GM19397 (cell line): Measurements from ENCODE around the gene UQCRC2.
"Not testable (repeated sequence)": the region's sequence is repeated elsewhere in the genome, so short reads cannot be mapped to it uniquely, and the experiment has no call there.

Experiments
- ATAC-seq: cut with Tn5 transposase; IDR thresholded peaks from one replicate; pipeline ENCODE4 v1.9.1; 2021; ENCODE audit warnings: mild to moderate bottlenecking, moderate library complexity; ENCODE audit not compliant: unreplicated experiment

Gene UQCRC2

DNA sequence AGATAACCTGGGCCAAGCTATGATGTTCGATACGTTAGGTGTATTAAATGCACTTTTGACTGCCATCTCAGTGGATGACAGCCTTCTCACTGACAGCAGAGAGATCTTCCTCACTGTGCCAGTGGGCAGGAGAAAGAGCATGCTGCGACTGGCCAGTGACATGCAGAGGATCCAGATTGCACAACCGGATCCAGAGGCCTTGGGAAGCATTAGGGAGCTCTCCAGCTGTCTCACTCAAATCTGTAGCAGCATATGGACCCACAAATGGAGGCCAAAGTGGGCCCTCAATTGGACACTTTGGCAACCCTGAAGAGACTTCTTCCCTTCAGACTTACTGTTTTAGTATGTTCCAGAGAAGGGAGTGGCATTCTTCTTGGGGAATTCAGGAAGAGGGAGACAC, 26.9 kb downstream of the UQCRC2 start:
- no peak for ATAC-seq

DNA sequence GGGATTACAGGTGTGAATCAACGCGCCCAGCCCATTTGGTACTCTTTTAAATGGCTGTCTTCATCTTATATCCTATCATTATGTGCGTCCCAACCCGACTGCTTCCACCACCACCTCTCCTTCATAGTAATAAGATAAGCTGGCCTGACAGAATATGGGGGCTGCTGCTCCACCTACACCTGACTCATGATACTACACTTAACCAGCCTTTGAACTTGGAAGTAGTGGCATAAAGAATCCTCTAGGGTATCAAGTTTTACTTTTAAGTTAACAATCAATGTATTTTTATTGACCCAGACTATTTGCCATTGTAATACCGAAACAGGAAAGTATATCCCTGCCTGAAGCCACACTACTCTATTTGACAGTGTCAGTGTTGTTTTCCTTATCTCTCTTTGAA, 28.9 kb downstream of the UQCRC2 start:
- no peak for ATAC-seq

DNA sequence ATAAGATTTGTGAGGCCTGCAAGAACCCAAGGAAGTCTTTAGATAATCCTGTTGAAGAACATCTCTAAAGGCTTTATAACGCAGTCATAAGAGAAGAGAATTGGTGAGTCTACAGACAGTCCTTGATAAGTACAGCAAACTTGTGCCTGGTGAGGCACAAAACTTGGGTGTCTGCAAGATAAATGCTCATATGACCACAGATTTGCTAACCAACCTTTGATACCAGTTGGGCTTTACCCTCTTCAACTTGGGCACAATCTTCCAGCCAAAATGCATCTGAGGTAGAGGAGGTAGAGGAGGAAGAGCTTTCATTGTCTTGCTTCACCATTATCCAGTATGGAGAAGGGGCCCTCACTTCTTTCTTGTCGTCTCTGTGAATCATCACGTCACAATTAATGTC, 30.9 kb downstream of the UQCRC2 start:
- ATAC-seq = no peak

DNA sequence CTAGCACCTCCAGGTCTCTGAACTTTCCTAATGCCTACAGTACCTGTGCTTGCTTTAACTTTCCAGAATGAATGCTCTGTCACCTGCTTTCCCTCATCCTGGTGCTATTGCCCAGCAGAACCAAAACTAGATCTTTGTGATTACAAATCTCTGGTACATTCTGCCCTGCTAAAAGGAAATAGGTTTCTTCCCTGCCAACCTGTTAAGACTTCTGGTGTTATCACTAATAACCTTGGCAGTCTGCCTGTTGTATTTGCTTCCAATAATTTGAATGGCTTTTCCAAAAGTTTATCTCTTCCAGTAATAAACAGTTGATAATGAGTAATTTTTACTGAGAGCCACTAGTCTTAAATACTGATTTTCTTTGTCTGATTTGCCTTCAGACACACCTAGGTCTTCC, 32.4 kb downstream of the UQCRC2 start:
- ATAC-seq = no peak

DNA sequence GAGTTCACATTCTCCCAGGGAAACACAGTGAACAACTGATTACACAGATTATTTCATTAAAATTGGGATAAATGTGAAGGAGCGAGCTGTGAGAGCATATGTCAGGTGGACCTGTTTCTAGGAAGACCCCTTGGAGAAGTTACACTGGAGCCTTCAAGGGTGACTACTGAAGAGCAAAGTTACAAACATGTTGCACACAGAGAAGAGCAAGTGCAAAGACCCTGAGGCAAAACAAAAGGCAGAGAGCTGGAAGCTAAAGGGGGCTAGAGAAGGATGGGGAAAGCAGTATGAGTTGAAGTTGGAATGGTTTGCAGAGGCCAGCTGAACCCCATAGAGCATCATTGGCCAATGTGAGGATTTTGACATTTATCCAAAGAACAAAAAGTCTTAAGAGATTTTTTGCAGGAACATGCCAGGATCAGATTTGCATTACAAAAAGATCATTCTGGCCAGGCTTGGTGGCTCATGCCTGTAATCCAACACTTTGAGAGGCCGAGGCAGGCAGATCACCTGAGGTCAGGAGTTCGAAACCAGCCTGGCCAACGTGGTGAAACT, 33.6 kb downstream of the UQCRC2 start:
- ATAC-seq = no peak

DNA sequence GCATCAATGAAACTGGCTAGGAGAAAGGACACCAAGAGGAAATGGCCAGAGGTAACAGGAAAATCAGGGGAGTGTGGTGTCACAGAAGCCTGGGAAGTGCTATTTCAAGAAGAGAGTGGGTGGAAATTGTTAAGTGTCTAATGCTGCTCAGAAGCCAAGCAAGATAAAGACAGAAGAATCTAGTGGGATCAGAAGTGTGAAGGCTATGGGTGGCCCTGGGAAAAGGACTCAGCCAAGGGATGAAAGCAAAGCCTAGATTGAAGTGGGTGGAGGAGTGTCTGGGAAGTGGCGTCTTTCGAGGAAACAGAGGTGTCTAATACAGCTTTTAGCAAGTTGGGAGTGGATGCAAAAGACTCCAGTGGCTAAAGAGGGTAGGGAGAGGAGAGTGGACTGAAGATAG, 34.3 kb downstream of the UQCRC2 start:
- ATAC-seq = no peak

GRCh38 chr16:21989133-21989532, 36.0 kb downstream of the UQCRC2 start:
- no peak for ATAC-seq

DNA sequence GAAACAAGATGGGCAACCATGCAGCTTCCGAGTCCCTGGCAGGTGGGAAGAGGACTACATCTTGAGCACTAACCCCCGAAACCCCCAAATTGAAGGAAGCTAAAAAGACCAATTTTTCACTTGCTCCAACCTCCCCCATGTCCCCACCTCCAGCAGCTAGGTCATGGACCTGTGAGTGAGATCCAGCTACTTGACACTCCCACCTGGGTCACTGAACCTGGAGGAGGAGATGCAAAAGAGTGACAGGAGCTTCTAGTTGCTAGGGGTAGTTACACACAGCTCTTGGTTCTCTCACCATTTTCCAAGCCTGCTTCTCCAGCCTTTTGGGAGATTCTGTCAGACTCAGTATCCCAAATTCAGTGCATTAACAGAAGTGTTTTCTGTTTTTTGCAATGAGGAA, 36.6 kb downstream of the UQCRC2 start:
- no peak for ATAC-seq

DNA sequence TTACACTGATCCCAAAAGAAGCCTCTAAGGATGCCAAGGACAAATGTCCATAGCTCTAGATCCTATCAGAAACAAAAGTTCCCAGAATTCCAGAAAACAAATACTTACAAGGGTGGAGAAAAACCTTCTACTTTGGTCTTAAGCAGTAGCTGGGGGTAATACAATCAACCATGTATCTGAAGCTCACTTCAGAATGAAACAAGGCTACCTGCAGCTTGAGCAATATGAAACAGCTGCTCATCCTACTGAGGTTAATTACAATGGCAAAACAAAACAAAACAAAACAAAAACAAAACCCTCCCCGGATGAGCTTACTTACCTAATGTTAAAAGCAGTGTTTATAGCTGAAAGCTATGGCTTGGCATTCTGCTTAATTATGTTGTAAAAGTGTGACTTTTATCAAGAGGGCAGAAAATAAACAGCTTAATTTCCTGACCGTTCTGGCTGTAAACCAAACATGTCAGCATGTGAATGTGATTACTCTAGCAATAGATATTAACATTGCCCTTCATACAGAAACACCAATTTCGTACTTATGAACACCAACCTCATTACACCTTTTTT, 37.3 kb downstream of the UQCRC2 start:
- ATAC-seq = no peak

- ATAC-seq = no peak
Measured at GRCh38 chr16:21991621-21992020, 38.5 kb downstream of the UQCRC2 start.

GRCh38 chr16:21994856-21995465, 41.8 kb downstream of the UQCRC2 start:
- no peak for ATAC-seq

GRCh38 chr16:21996923-21997696, 43.9 kb downstream of the UQCRC2 start:
- ATAC-seq = no peak

- ATAC-seq = no peak
Measured at GRCh38 chr16:21997697-21998480, 44.7 kb downstream of the UQCRC2 start.

- ATAC-seq = no peak
Measured at GRCh38 chr16:22001591-22001990, 48.4 kb downstream of the UQCRC2 start.

DNA sequence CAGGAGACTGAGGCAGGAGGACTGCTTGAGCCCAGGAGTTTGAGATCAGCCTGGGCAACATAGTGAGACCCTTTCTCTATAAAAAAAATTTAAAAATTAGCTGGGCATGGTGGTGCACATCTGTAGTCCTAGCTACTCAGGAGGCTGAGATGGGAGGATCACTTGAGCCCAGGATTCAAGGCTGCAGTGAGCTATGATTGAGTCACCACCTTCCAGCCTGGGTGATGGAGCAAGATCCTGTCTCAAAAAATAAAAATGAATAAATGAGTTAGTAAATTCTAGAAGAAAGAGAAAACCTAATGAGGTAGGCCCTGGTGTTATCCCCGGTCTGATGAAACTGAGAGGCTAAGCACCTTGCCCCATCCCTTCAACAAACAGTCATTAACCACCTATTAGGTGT, 48.9 kb downstream of the UQCRC2 start:
- not testable (repeated sequence) for ATAC-seq

DNA sequence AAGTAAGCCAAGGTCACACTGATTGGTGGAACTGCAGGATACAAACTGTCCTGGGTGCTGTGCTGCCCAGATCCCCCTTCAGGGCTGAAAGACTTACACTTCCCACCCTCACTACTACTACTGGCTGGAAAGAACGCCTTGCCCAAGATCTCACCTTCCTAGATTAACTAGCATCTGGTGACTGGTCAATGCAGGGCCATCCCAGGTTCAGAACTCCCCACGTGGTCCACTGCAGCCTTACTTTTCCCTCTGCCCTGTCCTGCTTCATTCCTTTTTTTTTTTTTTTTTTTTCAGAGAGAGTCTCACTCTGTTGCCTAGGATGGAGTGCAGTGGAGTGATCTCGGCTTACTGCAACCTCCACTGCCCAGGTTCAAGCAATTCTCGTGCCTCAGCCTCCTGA, 50.0 kb downstream of the UQCRC2 start:
- no peak for ATAC-seq

DNA sequence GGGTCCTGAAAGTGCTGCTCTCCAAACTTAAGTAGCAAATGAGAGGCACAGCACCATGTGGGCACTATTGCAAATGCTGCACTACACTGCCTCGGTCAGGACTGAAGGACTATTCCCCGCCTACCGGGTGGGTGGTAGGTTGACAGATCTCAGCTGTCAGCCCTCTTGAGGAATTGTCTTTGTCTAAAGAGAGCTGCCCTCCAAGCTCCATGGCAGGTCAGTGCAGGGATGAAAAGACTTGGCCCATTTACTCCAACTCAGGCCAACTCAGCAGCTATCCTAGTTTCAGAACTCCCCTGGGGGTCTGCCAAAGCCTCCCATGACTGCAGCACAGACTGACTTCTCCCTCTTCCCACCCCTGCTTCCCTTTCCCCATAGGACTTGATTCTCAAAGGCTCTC, 51.2 kb downstream of the UQCRC2 start:
- no peak for ATAC-seq

DNA sequence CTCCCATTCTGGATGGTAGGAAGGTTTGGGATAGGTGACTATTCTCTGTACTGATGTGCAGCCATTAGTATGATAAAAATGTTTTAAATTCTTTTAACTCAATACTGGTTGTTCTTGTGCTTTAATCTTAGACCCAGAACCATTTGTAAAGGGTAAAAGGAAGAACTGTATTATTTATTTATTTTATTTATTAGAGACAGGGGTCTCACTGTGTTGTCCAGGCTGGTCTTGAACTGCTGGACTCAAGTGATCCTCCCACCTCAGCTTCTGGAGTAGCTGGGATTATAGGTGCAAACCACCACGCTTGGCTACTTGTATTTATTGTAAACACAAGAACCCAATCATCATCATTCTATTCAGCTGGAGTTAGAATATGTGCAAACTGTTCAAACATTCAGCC, 52.6 kb downstream of the UQCRC2 start:
- ATAC-seq = no peak

DNA sequence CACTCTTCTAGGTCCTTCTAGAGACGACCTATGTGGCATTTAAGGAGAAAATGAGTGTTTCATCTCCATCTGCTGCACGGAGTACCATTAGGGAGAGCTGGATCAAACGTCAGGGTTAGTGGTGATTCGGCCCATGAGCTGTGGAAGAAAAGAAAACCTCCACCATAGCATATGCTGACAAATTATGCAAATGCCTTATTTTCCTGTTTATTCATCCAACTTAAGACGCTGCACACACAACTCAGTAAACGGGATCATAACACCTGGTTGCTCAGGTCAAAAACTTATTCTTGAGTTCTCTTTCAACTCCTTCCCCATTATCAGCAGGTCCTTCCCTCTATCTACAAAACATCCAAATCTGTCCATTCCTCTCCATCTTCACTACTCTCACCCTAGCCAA, 53.5 kb downstream of the UQCRC2 start:
- ATAC-seq = no peak

GRCh38 chr16:22007159-22007508, 54.0 kb downstream of the UQCRC2 start:
- ATAC-seq = no peak

DNA sequence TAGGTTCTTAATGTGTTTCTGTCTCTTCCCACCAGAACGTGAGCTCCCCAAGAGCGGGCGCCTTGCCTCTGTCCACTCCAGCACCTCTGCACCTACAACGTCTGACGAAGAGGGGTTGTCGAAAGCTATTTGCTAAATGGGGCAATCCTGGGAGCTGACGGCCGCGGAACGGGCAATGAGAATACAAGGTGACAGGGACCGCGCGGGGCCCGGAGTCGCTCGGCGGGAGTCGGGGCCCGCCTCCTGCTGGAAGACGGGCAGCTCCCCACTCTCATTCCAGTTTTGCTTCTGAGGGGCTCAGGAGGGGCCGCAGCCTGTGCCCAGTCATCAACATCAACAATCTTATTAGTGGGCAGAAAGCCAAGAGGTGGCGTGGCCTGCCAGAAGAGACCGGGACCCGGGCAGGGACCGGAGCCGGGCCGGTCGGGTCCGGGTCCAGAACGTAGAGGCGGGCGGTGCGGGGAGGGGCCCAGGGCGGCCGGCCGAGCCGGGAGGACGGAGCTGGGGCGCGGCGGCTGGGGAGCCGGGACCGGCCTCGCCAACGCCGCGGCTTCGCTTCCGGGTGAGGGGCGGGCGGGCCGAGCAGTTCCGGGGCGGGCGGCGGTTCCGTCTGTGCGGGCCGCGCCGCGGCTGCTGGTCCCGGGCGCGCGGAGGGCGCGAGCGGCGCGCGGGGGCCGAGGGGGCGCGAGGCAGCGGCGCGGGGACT, 54.5 kb downstream of the UQCRC2 start, which contains the start of gene MOSMO:
TSS of gene MOSMO (plus strand) at position 603 of the 706 bp plus-strand sequence. CDS start 191 bp downstream, outside the sequence.
- peak; percentile 70 for ATAC-seq
